Esophagus squamous epithelium (tissue), 5 donors: ENCODE data around the gene ANKRD44. TPM values are rescaled to one million over a fixed set of nuclear protein-coding genes. Genes with fewer than 3 reads are reported as not detected.

ENCODE experiments used
- DNase-seq: peaks from one replicate; lab custom pipeline; 2025; lab: John Stamatoyannopoulos, UW
- H3K27ac ChIP-seq, 4 donors: fragments of 200-600 bp; sonication (generic); one replicate each; pipeline ENCODE4 v1.5.1; 2016 to 2019; ENCODE audit warnings: mild to moderate bottlenecking in 1 of 4
- H3K27me3 ChIP-seq, 4 donors: fragments of 200-600 bp; sonication (generic); 1 replicate in 3 of 4; 2 replicates in 1 of 4; pipeline versions ENCODE4 v1.5.1 to v1.6.0; 2017 to 2021; ENCODE audit warnings: antibody characterized with exemption in 1 of 4
- H3K36me3 ChIP-seq, 3 donors: fragments of 200-600 bp; sonication (generic); one replicate each; pipeline ENCODE4 v1.5.1; 2016 to 2019
- H3K4me1 ChIP-seq, 3 donors: fragments of 200-600 bp; sonication (generic); one replicate each; pipeline ENCODE4 v1.5.1; 2017 to 2019
- H3K4me3 ChIP-seq, 4 donors: fragments of 200-600 bp; sonication (generic); 1 replicate in 3 of 4; 2 replicates in 1 of 4; pipeline ENCODE4 v1.5.1; 2016 to 2019; ENCODE audit warnings: mild to moderate bottlenecking in 2 of 4, moderate library complexity in 1 of 4
- H3K9me3 ChIP-seq, 3 donors: fragments of 200-600 bp; sonication (generic); one replicate each; pipeline ENCODE4 v1.5.1; 2016 to 2019
- CTCF ChIP-seq, 6 experiments: fragments of 450-650 bp in 4 of 6; fragments of 200-600 bp in 2 of 6; sonication (generic) in 2 of 6; IDR thresholded peaks; one replicate each; pipeline ENCODE4 v1.5.1; 2016 to 2019; ENCODE audit warnings: antibody characterized with exemption in 6 of 6, mild to moderate bottlenecking in 4 of 6, moderate library complexity in 4 of 6
- POLR2A ChIP-seq, 4 donors: fragments of 450-650 bp; IDR thresholded peaks; one replicate each; pipeline ENCODE4 v1.6.1; 2017; ENCODE audit warnings: antibody characterized with exemption in 4 of 4, mild to moderate bottlenecking in 4 of 4, moderate library complexity in 3 of 4
- WGBS, 2 donors: methylation state at CpG; one replicate each; pipeline ENCODE4 v1.1.5; 2018; 5-methylcytosine and 5-hydroxymethylcytosine counted together
- intact Hi-C: fragments of 100-400 bp; cut with DNase I; formaldehyde crosslinking; loops from one replicate; pipeline ENCODE4 v1.15.0; 2022
- total RNA-seq, 4 donors: library from RNA; depleted of rRNA; stranded (reverse); fragments of >200 nt; gene quantifications; one replicate each; pipeline ENCODE4 v1.1.0, GENCODE V29; 2016
- donor health status: DM: yes; HTN: yes; CAD: no.

ANKRD44 gene
- total RNA-seq, 4 donors from 2014 or later = 4.5 to 54.0 (median 11.4) TPM

GRCh38 chr2:196959281-196959680, 351.3 kb downstream of the ANKRD44 start:
- no peak overlapping the region for H3K27ac ChIP-seq
- intact Hi-C loops = no loop called here
- H3K27me3 ChIP-seq = no peaks in the 10 kb centered on the region
- no peaks in the 10 kb centered on the region for H3K36me3 ChIP-seq
- 75 to 88% methylated on average over 2 of the region's 2 CpGs for WGBS, 2 donors
- no peak for DNase-seq
- peaks cover 0 to 5% (median 0%) of the 10 kb centered on the region in 3 donors for H3K4me1 ChIP-seq
- H3K9me3 ChIP-seq = no peaks in the 10 kb centered on the region
- no peak overlapping the region for H3K4me3 ChIP-seq
- TF ChIP-seq POLR2A (IDR thresholded peaks at IDR 0.05) (no peak), CTCF (IDR thresholded peaks at IDR 0.05) (no peak)

GRCh38 chr2:196957881-196958525, 352.6 kb downstream of the ANKRD44 start:
- Histone ChIP-seq H3K27ac (no peak overlapping the region), H3K27me3 (no peaks in the 10 kb centered on the region), H3K4me1 (peaks cover 0 to 5% (median 0%) of the 10 kb centered on the region in 3 donors), H3K9me3 (no peaks in the 10 kb centered on the region), H3K36me3 (no peaks in the 10 kb centered on the region), H3K4me3 (no peak overlapping the region)
- DNase-seq = no peak
- no peak for TF ChIP-seq CTCF (IDR thresholded peaks at IDR 0.05)
- TF ChIP-seq POLR2A (IDR thresholded peaks at IDR 0.05) = no peak
- intact Hi-C loops = no loop called here
- WGBS, 2 donors = 53 to 77% methylated on average over 1 of the region's 1 CpG

GRCh38 chr2:196957442-196957841, 353.1 kb downstream of the ANKRD44 start:
- Histone ChIP-seq H3K36me3 (no peaks in the 10 kb centered on the region), H3K27me3 (no peaks in the 10 kb centered on the region), H3K27ac (no peak overlapping the region), H3K9me3 (no peaks in the 10 kb centered on the region), H3K4me3 (no peak overlapping the region), H3K4me1 (peaks cover 0 to 5% (median 0%) of the 10 kb centered on the region in 3 donors)
- no peak for TF ChIP-seq CTCF (IDR thresholded peaks at IDR 0.05)
- TF ChIP-seq POLR2A (IDR thresholded peaks at IDR 0.05) = no peak
- intact Hi-C loops = no loop called here
- no peak for DNase-seq
- WGBS, 2 donors = 67 to 82% methylated on average over 5 of the region's 5 CpGs

GRCh38 chr2:196956069-196956468, 354.5 kb downstream of the ANKRD44 start:
- Histone ChIP-seq H3K27ac (no peak overlapping the region), H3K4me3 (no peak overlapping the region), H3K4me1 (peaks cover 0 to 5% (median 0%) of the 10 kb centered on the region in 3 donors), H3K9me3 (no peaks in the 10 kb centered on the region), H3K36me3 (no peaks in the 10 kb centered on the region), H3K27me3 (no peaks in the 10 kb centered on the region)
- 72 to 77% methylated on average over 5 of the region's 6 CpGs for WGBS, 2 donors
- no peak for DNase-seq
- intact Hi-C loops = no loop called here
- no peak for TF ChIP-seq POLR2A (IDR thresholded peaks at IDR 0.05)
- no peak for TF ChIP-seq CTCF (IDR thresholded peaks at IDR 0.05)

- Histone ChIP-seq H3K36me3 (no peaks in the 10 kb centered on the region), H3K27ac (peak overlapping the region in 1 of 4 donors; percentile 1), H3K4me1 (peaks cover 0 to 5% (median 0%) of the 10 kb centered on the region in 3 donors), H3K4me3 (no peak overlapping the region), H3K27me3 (no peaks in the 10 kb centered on the region), H3K9me3 (no peaks in the 10 kb centered on the region)
- WGBS, 2 donors = 31 to 56% methylated on average over 2 to 3 of the region's 3 CpGs
- no peak for TF ChIP-seq CTCF (IDR thresholded peaks at IDR 0.05)
- no peak for TF ChIP-seq POLR2A (IDR thresholded peaks at IDR 0.05)
- no peak for DNase-seq
- intact Hi-C loops = no loop called here
Measured at GRCh38 chr2:196955036-196955435, 355.5 kb downstream of the ANKRD44 start.
